Panc1 (cell line): ENCODE results near the gene NDEL1. TPM values are rescaled to one million over a fixed set of nuclear protein-coding genes. Genes with fewer than 3 reads are reported as not detected.

Source experiments
- ATAC-seq: fragments of 200-7000 bp; cut with Tn5 transposase; 2 replicates; pipeline ENCODE4 v1.9.1; 2020; ENCODE audit warnings: mild to moderate bottlenecking, moderate library complexity
- BruUV-seq: library from RNA; stranded (reverse); fragments of 400-500 nt; replicated peaks from 2 replicates; lab custom pipeline; 2021; lab: Mats Ljungman, UMichigan
- CTCF ChIA-PET: fragments of 300-600 bp; sonication (Branson Sonifier 250); formaldehyde crosslinking; loops from one replicate; lab custom pipeline; 2022; ENCODE audit warnings: antibody characterized with exemption; lab: Charles Lee
- POLR2A ChIA-PET: fragments of 300-600 bp; sonication (Branson Sonifier 250); formaldehyde crosslinking; loops from one replicate; lab custom pipeline; 2022; ENCODE audit warnings: antibody characterized with exemption; lab: Charles Lee
- DNase-seq: peaks from one replicate; pipeline ENCODE4 v3.0.0-alpha.2; 2010; ENCODE audit warnings: low read depth, low spot score
- H3K27ac ChIP-seq: 2 replicates; pipeline ENCODE4 v1.5.1; 2011; ENCODE audit warnings: mild to moderate bottlenecking, low read length, inconsistent platforms
- H3K27me3 ChIP-seq: fragments of 200-500 bp; sonication (Bioruptor generic); 2 replicates; pipeline ENCODE4 v1.6.0; 2014; ENCODE audit warnings: low read length, inconsistent platforms; ENCODE audit not compliant: control insufficient read depth, insufficient read depth
- H3K36me3 ChIP-seq: fragments of 200-500 bp; sonication (Bioruptor generic); 2 replicates; pipeline ENCODE4 v1.5.1; 2014; ENCODE audit warnings: inconsistent platforms, mild to moderate bottlenecking, low read length, moderate library complexity; ENCODE audit not compliant: control insufficient read depth, insufficient read depth
- H3K4me1 ChIP-seq: 2 replicates; pipeline ENCODE4 v1.5.1; 2011; ENCODE audit warnings: inconsistent platforms, mild to moderate bottlenecking, low read length, moderate library complexity; ENCODE audit not compliant: control insufficient read depth, insufficient read depth
- H3K4me3 ChIP-seq, 2 experiments: 2 replicates each; pipeline ENCODE4 v1.5.1; 2011 to 2012; ENCODE audit warnings: low read depth in 2 of 2, low read length in 2 of 2, mild to moderate bottlenecking in 2 of 2, inconsistent platforms in 1 of 2, moderate library complexity in 1 of 2
- H3K9me3 ChIP-seq: fragments of 200-500 bp; sonication (Bioruptor generic); 2 replicates; pipeline ENCODE4 v1.5.1; 2014; ENCODE audit warnings: low read depth, mild to moderate bottlenecking, inconsistent platforms, low read length, moderate library complexity; ENCODE audit not compliant: control insufficient read depth, insufficient read depth
- POLR2AphosphoS5 ChIP-seq: IDR thresholded peaks from 2 replicates; pipeline ENCODE4 v1.6.1; 2012; ENCODE audit warnings: mild to moderate bottlenecking, low read depth, low read length, moderate library complexity
- SIN3A ChIP-seq: IDR thresholded peaks from 2 replicates; pipeline ENCODE4 v1.6.1; 2012; ENCODE audit warnings: low read depth, mild to moderate bottlenecking, low read length, moderate library complexity, borderline replicate concordance; ENCODE audit not compliant: insufficient read depth
- TCF7L2 ChIP-seq: IDR thresholded peaks from 2 replicates; pipeline ENCODE4 v1.6.1; 2011; ENCODE audit warnings: mild to moderate bottlenecking, low read depth, low read length, inconsistent platforms
- in situ Hi-C: cut with HindIII; loops from 2 replicates; pipeline ENCODE4 v1.10.0; 2016; ENCODE audit warnings: low sequenced_read_pairs, low pct_unique_long_range_greater_than_20kb
- intact Hi-C: fragments of 100-400 bp; cut with micrococcal nuclease; formaldehyde crosslinking; loops from one replicate; pipeline ENCODE4 v1.10.0; 2022; ENCODE audit not compliant: unreplicated experiment
- total RNA-seq: library from RNA; stranded (reverse); gene quantifications from one replicate; pipeline ENCODE4 v1.2.1, GENCODE V29; 2021; ENCODE audit not compliant: unreplicated experiment
- TF ChIP-seq, protein P1 (sequence below), 2 experiments: IDR thresholded peaks; 2 replicates each; pipeline ENCODE4 v1.6.1; 2011 to 2012; ENCODE audit warnings: low read depth in 2 of 2, control low read depth in 1 of 2, low read length in 1 of 2, mild to moderate bottlenecking in 1 of 2, moderate library complexity in 1 of 2; ENCODE audit not compliant: insufficient read depth in 1 of 2
- TF ChIP-seq, protein P2 (sequence below): fragments of 450-650 bp; IDR thresholded peaks from 2 replicates; pipeline ENCODE4 v1.5.1; 2017; ENCODE audit warnings: mild to moderate bottlenecking

The NDEL1 gene
- total RNA-seq, 1 experiment from 2014 or later = 44.8 TPM

DNA sequence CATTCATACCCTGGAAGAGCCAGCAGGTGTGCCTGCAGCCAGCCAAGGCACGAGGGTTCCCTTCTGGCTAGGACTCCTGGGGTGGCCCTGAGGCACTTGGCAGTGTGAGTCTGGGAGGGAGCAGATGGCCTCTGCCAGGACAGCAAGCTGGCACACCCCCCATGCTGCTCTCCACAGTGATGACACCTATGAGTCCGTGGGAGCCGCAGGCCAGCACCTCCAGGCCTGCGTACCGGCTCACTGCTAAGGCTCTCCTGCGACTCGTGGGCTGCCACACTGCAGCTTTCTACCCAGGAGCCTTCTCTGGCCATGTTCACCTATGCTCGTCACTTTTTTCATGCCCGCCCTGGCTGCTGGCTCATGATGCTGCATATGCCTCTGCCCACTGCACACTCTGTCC is 68.1 kb downstream of the NDEL1 start:
- POLR2A ChIA-PET = no interaction called here
- intact Hi-C loops = no loop called here
- no peak; the same call in 1 of the 2 replicates for ATAC-seq
- Histone ChIP-seq H3K27me3 (no peaks in the 10 kb centered on the region), H3K36me3 (peaks cover 2% of the 10 kb centered on the region; the same call in 1 of the 2 replicates), H3K4me1 (no peaks in the 10 kb centered on the region), H3K4me3 (no peak overlapping the region), H3K9me3 (no peaks in the 10 kb centered on the region), H3K27ac (no peak overlapping the region)
- no peak for DNase-seq
- BruUV-seq = no TSS peak
- TF ChIP-seq, protein P1, sequence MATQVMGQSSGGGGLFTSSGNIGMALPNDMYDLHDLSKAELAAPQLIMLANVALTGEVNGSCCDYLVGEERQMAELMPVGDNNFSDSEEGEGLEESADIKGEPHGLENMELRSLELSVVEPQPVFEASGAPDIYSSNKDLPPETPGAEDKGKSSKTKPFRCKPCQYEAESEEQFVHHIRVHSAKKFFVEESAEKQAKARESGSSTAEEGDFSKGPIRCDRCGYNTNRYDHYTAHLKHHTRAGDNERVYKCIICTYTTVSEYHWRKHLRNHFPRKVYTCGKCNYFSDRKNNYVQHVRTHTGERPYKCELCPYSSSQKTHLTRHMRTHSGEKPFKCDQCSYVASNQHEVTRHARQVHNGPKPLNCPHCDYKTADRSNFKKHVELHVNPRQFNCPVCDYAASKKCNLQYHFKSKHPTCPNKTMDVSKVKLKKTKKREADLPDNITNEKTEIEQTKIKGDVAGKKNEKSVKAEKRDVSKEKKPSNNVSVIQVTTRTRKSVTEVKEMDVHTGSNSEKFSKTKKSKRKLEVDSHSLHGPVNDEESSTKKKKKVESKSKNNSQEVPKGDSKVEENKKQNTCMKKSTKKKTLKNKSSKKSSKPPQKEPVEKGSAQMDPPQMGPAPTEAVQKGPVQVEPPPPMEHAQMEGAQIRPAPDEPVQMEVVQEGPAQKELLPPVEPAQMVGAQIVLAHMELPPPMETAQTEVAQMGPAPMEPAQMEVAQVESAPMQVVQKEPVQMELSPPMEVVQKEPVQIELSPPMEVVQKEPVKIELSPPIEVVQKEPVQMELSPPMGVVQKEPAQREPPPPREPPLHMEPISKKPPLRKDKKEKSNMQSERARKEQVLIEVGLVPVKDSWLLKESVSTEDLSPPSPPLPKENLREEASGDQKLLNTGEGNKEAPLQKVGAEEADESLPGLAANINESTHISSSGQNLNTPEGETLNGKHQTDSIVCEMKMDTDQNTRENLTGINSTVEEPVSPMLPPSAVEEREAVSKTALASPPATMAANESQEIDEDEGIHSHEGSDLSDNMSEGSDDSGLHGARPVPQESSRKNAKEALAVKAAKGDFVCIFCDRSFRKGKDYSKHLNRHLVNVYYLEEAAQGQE (IDR thresholded peaks at IDR 0.05; ENCODE audit: insufficient read depth in 1 of 2, low read depth in 2 of 2, low read length in 1 of 2) = no peak
- TF ChIP-seq POLR2AphosphoS5 (no peak), TCF7L2 (no peak), SIN3A (no peak)
- TF ChIP-seq, protein P2, sequence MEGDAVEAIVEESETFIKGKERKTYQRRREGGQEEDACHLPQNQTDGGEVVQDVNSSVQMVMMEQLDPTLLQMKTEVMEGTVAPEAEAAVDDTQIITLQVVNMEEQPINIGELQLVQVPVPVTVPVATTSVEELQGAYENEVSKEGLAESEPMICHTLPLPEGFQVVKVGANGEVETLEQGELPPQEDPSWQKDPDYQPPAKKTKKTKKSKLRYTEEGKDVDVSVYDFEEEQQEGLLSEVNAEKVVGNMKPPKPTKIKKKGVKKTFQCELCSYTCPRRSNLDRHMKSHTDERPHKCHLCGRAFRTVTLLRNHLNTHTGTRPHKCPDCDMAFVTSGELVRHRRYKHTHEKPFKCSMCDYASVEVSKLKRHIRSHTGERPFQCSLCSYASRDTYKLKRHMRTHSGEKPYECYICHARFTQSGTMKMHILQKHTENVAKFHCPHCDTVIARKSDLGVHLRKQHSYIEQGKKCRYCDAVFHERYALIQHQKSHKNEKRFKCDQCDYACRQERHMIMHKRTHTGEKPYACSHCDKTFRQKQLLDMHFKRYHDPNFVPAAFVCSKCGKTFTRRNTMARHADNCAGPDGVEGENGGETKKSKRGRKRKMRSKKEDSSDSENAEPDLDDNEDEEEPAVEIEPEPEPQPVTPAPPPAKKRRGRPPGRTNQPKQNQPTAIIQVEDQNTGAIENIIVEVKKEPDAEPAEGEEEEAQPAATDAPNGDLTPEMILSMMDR = no peak
- CTCF ChIA-PET = no interaction called here
- in situ Hi-C loops = no loop called here

DNA sequence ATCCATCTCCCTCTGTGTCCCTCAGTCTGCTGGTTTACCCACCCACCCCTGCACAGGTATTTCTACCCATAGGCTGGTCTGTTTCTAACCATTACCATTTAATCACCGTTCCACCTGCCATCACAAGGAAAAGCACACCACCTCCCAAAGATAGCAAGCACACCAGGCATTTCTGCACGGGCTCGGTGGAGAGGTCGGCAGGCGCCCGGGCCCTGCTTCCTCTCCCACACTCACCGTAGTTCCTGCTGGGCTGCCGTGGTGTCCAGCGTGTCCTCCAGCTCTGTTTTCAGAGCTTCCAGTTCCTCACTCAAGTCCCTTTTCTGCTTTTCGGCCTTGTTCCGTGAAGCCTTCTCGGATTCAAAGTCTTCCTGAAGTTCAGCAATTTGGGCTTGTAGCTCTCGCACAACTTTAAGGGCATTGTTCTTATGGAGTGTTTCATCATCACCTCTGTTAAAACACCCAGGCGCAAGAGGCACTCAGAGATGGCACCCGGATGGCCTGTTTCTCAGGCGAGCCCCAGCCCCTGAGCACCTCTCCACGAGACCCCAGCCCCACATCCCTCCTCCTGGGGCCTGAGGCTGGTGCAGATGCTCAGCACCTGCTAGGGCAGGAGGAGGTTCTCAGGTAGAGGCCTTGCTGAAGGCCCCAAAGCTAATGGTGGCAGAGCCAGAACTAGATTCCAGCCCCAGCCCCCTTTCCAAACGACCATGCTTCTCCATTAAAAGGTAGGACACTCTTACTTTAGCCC is 69.0 kb downstream of the NDEL1 start:
- TF ChIP-seq POLR2AphosphoS5 = no peak
- TF ChIP-seq TCF7L2 = no peak
- TF ChIP-seq, protein P1 (IDR thresholded peaks at IDR 0.05; ENCODE audit: insufficient read depth in 1 of 2, low read depth in 2 of 2, low read length in 1 of 2) = no peak
- TF ChIP-seq SIN3A = no peak
- TF ChIP-seq, protein P2 = no peak
- Histone ChIP-seq H3K27ac (no peak overlapping the region), H3K4me3 (no peak overlapping the region), H3K9me3 (no peaks in the 10 kb centered on the region), H3K36me3 (peaks cover 2% of the 10 kb centered on the region; the same call in 1 of the 2 replicates), H3K27me3 (no peaks in the 10 kb centered on the region), H3K4me1 (no peaks in the 10 kb centered on the region)
- POLR2A ChIA-PET = interaction anchor here (0.6 kb wide), 1 partner anchor 15 kb away, joined by 5 read pairs; no protein-coding TSS in a partner anchor
- intact Hi-C loops = no loop called here
- in situ Hi-C loops = no loop called here
- DNase-seq (no peak), ATAC-seq (no peak)
- CTCF ChIA-PET = no interaction called here
- no TSS peak for BruUV-seq
